ENCODE measurements around the gene ATP11A. TPM values are rescaled to one million over a fixed set of nuclear protein-coding genes. Genes with fewer than 3 reads are reported as not detected.

The ATP11A gene
- total RNA-seq, 1 experiment from 2014 or later, result 232 TPM

- CTCF ChIA-PET, result no interaction called here
- DNase-seq, result no peak
Observed at GRCh38 chr13:112725346-112726015, 35.6 kb downstream of the ATP11A start.

GRCh38 chr13:112726016-112726767 is 36.4 kb downstream of the ATP11A start:
- CTCF ChIA-PET, result no interaction called here
- Mint-ChIP-seq H3K4me1 (ENCODE audit: low read depth, unreplicated experiment) (peaks cover 58% of the 10 kb centered on the region), H3K4me3 (ENCODE audit: unreplicated experiment) (no peak overlapping the region)

More at GRCh38 chr13:112725346-112726015, 35.6 kb downstream of the ATP11A start:
- H3K4me3 Mint-ChIP-seq (ENCODE audit: unreplicated experiment), result no peak overlapping the region
- POLR2A ChIA-PET, result interaction anchor here (0.6 kb wide), 1 partner anchor 8 kb away, joined by 7 read pairs; no protein-coding TSS in a partner anchor
- no TSS peak for BruUV-seq (replicated peaks)
- H3K27me3 ChIP-seq (replicated peaks; ENCODE audit: control insufficient read depth, insufficient read depth, low read length), result no peaks in the 10 kb centered on the region
- intact Hi-C loops (cut with micrococcal nuclease; ENCODE audit: unreplicated experiment), result no loop called here
- no peak for TF ChIP-seq CTCF (IDR thresholded peaks at IDR 0.05; ENCODE audit: insufficient read depth in 1 of 2, low read depth in 1 of 2, low read length in 1 of 2, severe bottlenecking in 1 of 2, unreplicated experiment in 1 of 2)
- peak overlapping the region; percentile 98 for H3K27ac Mint-ChIP-seq (ENCODE audit: unreplicated experiment)
- peaks cover 63% of the 10 kb centered on the region for H3K4me1 Mint-ChIP-seq (ENCODE audit: low read depth, unreplicated experiment)
- peaks cover 45% of the 10 kb centered on the region for H3K4me1 ChIP-seq
- no peaks in the 10 kb centered on the region for H3K9me3 ChIP-seq
- no peaks in the 10 kb centered on the region for H3K27me3 Mint-ChIP-seq (ENCODE audit: insufficient read depth, unreplicated experiment)
- H3K36me3 ChIP-seq (ENCODE audit: control insufficient read depth, insufficient read depth, low read length), result peaks cover 5% of the 10 kb centered on the region
- H3K36me3 Mint-ChIP-seq (ENCODE audit: insufficient read depth, unreplicated experiment), result peaks cover 52% of the 10 kb centered on the region
- no peaks in the 10 kb centered on the region for H3K9me3 Mint-ChIP-seq (ENCODE audit: unreplicated experiment)
- H3K4me3 ChIP-seq (ENCODE audit: low read depth, low read length), result no peak overlapping the region

More at GRCh38 chr13:112726016-112726767, 36.4 kb downstream of the ATP11A start:
- no peak for TF ChIP-seq CTCF (IDR thresholded peaks at IDR 0.05; ENCODE audit: insufficient read depth in 1 of 2, low read depth in 1 of 2, low read length in 1 of 2, severe bottlenecking in 1 of 2, unreplicated experiment in 1 of 2)
- intact Hi-C loops (cut with micrococcal nuclease; ENCODE audit: unreplicated experiment), result no loop called here
- Histone ChIP-seq H3K4me1 (peaks cover 38% of the 10 kb centered on the region), H3K27me3 (replicated peaks; ENCODE audit: control insufficient read depth, insufficient read depth, low read length) (no peaks in the 10 kb centered on the region), H3K4me3 (ENCODE audit: low read depth, low read length) (no peak overlapping the region), H3K9me3 (no peaks in the 10 kb centered on the region), H3K36me3 (ENCODE audit: control insufficient read depth, insufficient read depth, low read length) (peaks cover 5% of the 10 kb centered on the region)
- BruUV-seq (replicated peaks), result no TSS peak
- Mint-ChIP-seq H3K27ac (ENCODE audit: unreplicated experiment) (peak overlapping the region; percentile 98), H3K36me3 (ENCODE audit: insufficient read depth, unreplicated experiment) (peaks cover 45% of the 10 kb centered on the region), H3K27me3 (ENCODE audit: insufficient read depth, unreplicated experiment) (no peaks in the 10 kb centered on the region), H3K9me3 (ENCODE audit: unreplicated experiment) (no peaks in the 10 kb centered on the region)
- POLR2A ChIA-PET, result interaction anchor here (0.6 kb wide), 1 partner anchor 8 kb away, joined by 7 read pairs; no protein-coding TSS in a partner anchor
- DNase-seq, result no peak

Measured in Caco-2 (cell line).